ENCODE data around the gene FAR1. TPM values are rescaled to one million over a fixed set of nuclear protein-coding genes. Genes with fewer than 3 reads are reported as not detected.

Gene FAR1
- total RNA-seq, 1 donor from 2014 or later, result 51.3 TPM

DNA sequence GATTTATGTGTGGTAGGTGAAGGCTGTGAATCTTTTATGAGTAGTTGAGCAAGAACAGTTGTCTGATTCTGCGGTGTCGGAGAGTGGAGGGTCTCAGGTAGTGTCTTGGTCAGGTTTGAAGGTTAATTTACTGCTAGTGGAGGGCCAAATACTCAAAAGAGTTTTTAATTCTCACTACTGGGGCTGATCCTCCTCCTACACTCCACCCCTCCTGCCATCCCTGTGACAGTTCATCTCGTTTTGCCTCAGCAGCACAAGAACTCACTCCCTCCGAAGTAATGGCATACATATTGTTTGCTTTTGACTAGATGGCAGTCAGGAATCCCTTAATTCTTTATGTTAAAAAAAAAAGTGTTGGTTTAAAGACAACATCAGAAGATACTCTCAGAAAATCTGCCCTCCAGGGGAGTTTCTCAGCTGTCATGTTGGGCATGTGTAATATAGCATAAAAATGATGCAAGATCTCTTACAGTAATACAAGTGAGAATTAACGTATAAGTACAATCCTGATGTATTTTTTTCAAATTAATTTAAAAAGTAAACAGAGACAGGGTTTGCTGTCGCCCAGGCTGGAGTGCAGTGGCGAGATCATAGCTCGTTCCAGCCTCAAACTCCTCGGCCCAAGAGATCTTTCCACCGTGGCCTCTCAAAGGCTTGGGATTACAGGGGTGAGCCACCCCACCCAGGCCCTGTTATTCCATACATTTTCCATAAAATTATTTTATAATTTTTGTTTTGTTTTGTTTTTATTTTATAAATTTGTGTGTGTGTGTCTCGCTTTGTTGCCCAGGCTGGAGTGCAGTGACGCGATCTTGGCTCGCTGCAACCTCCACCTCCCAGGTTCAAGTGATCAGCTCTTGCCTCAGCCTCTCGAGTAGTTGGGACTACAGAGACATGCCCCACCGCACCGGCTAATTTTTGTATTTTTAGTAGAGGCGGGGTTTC, 1.3 kb downstream of the FAR1 start:
- no peak for DNase-seq (ENCODE audit: low read depth in 2 of 2)

DNA sequence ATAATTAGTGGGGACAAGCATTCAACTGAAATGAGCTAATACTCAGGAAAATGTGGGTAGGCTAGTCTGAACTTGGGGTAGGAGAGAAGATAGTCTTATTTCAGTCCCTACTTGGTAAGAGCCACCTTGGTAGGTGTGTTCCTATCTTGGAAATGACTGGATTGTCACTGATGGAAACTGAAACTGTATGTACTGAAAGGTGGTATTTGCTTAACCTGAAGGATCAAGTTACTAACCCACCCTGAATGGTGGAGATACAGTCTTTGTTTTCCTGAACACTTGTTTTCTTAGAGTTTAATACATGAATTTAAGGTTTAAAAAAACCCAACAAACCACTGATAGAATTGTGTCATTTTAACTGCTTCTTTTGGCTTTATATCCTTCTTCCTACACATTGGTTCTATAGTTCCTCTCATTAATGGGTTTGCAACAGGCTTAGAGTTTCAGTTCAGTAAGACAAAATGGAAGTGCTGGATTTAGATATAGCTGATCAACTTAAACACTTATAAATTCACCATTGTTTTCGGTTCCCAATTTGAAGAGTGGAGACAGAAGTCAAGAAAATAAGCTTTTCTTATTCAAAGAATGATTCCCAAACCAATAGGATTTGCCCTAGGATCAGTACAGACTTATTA, 4.2 kb downstream of the FAR1 start:
- DNase-seq (ENCODE audit: low read depth in 2 of 2), result no peak

DNA sequence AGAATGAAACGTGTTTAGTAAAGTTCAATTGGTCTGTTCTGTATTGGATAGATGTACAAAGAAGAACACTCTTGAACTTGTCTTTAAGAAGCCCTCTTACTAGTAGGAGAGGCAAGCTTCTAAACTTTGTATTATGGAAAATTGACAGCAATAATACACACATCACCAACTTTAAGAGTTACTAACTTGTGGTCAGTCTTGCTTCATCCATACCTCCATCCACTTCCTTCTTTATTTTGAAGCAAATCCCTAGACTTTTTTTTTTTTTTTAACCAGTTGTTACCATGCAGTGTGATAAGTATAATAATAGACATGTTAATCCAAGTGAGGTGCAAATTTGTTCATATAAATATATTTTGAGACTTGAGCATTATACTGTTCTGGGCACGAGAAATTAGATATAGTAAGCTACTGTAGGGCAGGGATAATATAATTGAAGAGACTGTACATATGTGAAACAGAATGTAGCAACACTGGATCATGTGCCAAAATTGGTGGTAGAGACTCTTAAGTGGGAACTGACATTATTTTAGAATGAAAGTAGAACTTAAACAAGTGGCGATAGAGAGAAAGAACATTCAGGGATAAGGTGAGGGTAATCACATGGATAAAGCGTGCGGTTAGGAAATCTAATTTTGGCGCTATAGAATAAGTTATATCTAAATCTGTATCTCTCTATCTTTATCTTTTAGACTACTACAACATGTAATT, 6.5 kb downstream of the FAR1 start:
- no peak for DNase-seq (ENCODE audit: low read depth in 2 of 2)

DNA sequence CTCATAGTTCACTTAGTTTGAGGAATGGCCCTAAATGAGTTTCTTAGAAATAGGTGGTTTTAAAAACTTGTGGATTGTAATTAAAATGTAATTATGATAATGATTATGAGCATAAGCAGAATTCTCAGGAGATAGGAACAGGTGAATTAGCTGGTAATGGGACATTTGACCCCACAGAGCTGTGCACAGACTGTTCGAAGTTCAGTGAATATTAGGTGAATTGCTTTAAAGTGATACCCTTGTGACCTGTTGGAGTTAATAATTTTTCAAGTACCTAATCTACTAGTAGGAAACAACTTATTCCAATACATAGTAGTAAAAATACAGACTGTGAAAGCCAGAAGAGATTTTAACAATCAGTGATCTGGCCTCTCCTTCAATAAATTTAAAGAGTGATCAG, 8.1 kb downstream of the FAR1 start:
- DNase-seq (ENCODE audit: low read depth in 2 of 2), result no peak

DNA sequence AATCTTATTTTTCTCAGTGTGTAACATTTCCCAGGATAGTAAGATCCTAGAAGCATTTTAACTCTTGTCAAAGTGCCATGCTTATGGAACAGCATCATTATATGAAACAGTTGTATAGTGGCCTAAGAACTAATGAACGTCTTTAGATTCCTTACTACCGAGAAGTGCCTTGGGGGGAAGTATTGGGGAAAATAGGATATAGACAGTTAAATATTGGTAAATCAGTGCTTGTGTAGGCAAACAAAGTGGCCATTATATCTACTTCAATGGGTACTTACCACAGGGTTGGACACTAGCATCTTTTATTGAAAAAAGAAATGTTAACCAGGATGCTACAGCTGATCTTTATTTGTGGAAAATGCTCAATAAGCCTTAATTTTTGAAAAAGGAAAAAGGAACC, 11.3 kb downstream of the FAR1 start:
- DNase-seq (ENCODE audit: low read depth in 2 of 2), result no peak

DNA sequence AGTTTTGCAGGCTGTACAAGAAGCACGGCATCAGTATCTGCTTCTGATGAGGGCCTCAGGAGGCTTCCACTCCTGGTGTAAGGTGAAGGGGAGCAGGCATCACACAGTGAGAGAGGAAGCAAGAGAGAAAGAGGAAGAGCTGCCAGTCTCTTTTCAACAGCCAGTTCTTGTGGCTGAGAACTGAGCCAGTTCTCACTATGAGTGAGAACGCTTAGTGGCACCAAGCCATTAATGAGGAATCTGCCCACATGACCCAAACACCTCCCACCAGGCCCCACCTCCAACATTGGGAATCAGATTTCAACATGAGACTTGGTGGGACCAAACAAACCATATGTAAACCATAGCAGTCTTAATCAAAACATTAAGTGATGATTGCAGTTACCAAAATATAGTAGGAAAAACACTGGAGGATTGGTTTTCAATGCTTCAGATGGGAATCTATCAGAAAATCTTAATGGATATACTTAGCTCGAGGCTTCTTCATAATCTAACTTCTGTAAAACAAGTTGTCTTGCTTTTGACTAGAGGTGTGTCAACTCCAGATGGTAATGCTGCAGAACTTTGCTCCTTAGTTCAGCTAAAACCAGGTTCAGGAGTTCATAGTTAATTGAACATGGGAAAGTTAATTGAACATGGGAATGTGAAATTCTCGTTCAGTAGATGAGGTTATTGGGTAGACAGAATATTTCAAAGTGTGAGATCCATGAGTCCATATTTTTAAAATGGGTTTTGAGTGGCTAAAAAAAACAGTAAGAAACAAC, 12.2 kb downstream of the FAR1 start:
- no peak for DNase-seq (ENCODE audit: low read depth in 2 of 2)

DNA sequence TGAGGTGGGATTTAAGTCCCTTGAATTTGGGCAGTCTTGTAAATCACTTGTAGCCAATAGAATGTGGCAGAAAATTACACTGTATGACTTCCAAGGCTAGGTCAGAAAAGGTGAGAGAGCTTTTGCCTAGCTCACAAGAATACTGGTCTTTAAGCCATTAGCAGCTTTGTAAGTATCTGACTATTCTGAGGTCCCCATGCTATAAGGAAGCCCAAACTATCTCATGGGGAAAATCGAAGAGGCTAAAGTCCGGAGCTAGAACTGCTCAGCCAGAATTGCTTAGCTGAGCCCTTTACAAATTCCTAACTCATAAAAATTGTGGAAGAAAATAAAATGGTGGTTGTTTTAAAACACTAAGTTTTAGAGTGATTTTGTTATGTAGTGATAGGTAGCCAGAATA, 13.0 kb downstream of the FAR1 start:
- no peak for DNase-seq (ENCODE audit: low read depth in 2 of 2)

DNA sequence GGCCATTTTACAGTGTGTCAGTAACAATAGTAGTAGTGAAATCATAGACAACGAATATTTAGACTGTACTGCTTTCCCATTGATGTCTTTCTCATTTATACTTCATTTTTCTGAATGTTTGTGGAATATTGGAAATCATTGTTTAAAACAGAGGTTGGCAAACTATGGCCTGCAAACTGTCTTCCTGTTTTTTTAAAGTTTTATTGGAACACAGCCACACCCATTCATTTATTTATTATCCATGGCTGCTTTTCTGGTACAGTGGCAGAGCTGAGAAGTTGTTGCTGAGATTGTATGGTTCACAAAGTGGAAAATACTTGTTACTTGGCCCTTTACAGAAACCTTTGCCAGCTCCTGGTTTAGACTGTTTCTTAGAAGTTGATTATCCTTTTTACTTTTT, 13.7 kb downstream of the FAR1 start:
- peak; percentile 21 to 43 for DNase-seq (ENCODE audit: low read depth in 2 of 2)

DNA sequence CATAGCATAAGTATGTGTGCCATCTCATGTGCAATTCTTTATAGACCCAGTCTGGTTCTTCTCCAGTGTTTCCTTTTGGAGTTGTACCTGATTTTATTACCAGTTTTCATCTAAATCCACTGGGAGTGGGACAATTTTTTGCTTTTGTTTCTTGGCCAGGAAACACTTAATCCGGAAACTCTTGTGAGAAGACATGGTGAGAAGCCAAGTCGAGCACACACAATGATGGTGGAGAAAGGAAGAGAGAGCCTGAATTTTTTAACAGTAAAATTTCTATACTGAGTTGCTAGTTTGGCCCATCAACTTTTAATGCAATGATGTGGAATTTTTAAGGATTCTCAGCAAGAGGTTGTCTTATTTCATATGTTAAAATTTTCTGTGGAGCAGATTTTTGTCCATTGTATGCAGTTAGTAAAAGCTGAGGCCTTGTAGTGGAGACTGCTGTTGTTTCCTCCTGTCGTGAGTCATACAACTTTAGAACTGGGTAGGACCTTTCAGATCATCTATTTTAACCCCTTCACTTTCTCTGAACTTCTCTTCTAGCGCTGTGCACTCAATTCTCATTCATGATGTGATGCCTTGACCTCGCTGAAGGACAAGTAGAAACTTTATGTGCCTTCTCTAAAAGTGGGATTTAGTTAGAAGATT, 17.1 kb downstream of the FAR1 start:
- peak in 1 of 2 donors; percentile 65 for DNase-seq (ENCODE audit: low read depth in 2 of 2)

DNA sequence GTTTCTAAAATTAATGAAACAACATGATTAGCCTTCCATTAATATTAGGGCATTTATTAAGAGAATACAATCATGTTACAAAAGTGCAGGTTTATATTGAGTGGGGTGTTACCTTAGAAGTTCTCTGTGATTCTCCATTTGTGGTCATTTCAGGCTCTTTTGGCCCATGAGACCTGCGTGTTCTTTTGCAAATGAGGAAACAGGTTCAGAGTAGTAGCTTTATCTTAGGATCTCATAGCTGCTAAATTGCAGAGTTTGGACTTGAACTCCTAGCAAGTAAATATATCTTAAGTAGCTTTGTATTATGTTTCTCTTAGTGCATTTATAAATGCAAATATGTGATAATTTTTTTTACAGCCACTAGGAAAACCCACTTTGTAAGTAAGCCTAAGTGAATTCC, 18.3 kb downstream of the FAR1 start:
- DNase-seq (ENCODE audit: low read depth in 2 of 2), result no peak

DNA sequence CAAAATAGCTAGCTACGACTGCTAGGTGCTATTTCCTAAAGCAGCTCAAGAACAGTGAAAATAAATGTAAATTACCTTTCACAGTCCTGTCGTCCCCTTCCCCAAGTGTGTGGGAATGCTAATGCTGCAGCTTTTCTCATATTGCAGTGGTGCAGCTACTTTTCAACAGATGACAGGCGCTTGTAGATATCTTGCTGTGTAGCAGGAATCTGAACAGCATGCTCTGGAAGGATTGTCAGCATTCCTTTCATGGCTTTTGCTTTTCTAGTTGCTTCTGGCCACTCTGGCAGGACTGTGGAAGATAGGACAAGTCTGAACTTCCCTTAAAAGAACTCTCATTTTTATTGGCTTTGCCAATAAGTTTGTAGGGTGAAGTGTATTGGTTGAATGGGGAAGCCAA, 18.8 kb downstream of the FAR1 start:
- DNase-seq (ENCODE audit: low read depth in 2 of 2), result no peak

DNA sequence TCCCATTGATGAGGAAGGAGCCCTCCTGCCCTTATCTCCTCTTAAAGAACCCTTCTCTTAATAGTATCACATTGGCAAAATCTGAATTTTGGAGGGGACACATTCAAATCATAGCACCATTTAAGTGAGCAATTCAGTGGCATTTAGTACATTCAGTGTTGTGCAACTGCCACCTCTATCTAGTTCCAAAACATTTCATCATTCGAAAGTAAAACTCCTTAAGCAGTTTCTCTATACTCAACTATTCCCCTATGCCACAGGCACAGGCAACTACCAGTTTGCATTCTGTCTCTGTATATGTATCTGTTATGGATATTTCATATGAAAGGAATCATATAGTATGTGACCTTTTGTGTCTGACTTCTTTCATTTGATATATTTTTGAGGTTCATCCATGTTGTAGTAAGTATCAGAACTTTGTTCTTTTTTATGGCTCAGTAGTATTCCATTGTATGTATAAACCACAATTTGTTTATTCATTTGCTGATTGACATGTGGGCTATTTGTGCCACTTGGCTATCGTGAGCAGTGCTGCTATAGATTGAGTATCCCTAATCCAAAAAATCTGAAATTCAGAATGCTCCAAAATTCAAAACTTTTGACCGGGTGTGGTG, 22.9 kb downstream of the FAR1 start:
- no peak for DNase-seq (ENCODE audit: low read depth in 2 of 2)

DNA sequence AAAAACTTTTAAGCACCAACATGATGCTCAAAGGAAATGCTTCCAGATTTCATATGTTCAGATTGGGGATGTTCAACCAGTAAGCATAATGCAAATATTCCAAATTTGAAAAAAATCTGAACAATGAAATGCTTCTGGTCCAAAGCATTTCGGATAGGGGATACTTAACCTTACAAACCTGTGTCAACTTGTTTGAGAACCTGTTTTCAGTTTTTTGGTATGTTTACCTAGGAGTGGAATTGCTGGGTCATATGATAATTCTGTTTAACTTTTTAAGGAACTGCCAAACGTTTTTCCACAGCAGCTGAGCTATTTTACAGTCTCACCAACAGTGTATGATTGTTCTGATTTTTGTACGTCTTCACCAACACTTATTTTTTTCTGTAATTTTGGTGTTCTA, 23.7 kb downstream of the FAR1 start:
- no peak for DNase-seq (ENCODE audit: low read depth in 2 of 2)

DNA sequence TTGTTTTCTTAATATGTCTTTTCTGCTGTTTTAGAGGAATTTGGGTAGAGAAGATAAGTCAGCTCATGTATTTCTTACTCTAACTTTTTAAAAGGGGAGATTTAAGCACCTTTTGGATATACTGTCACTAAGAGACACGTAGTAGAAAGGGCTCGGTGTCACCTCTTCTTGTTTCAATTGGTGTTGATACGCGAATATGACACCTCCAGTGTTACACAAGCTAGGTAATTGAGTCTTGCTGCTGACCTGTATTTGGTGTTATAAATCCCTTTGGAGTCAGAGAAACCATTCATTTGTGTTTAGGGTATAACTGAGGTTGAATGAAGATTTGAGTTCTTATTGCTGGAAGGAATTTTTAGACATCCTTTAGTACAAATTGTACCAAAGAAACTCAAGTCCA, 25.6 kb downstream of the FAR1 start:
- DNase-seq (ENCODE audit: low read depth in 2 of 2), result no peak

DNA sequence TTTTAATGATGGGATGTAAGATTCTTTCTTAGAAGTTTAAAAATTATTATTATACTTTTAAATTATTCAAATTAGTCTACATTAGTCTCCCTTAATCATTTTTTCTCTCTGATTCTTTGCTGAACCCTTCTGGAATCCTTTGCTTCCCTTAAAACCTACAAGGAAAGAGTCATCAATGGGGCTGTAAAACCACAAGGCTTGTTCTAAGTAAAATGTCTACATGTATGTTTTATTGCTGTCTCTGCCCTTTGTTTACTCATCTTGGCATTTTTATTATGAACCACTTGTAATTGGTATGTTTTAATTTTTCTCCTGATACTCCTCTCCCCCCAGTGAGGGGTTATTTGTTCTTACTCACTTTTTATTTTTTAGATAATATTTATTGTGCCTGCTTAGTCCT, 27.4 kb downstream of the FAR1 start:
- DNase-seq (ENCODE audit: low read depth in 2 of 2), result no peak

DNA sequence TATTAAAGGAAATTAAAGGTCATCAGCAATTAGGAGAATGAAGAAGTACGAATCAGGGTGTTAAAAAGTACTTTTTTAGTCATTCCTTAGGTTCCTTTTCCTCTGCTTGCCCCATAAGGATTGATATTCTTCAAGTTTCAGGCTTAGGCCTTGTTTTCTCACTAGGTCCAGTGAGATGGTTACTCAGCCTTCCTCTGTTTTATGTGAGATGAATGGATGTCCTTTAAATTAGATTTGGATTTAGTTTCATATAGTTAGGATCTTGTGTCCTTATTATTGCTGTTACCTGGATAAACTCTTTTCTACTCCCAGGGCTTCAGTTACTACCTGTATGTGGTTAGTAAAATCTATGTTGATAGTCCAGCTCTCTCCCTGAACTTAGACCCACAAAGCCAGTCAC, 29.2 kb downstream of the FAR1 start:
- no peak for DNase-seq (ENCODE audit: low read depth in 2 of 2)

DNA sequence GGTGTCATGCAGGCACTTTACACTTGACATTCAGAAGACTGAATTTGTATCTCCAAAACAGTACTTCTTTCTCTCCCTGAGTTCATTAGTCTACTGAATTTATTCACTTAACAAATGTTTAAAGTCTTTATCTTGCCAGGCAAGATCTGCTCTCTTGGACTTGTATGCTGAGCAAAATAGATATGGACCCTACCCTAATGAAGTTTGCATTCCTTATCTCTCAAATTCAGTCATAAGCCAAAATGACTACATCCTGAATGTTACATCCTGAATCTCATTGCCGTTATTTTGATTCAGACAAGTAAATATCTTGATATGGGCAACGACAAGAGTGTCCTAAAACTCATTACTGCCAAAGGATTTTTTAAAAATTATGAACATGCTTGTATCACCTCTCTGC, 29.7 kb downstream of the FAR1 start:
- no peak for DNase-seq (ENCODE audit: low read depth in 2 of 2)

DNA sequence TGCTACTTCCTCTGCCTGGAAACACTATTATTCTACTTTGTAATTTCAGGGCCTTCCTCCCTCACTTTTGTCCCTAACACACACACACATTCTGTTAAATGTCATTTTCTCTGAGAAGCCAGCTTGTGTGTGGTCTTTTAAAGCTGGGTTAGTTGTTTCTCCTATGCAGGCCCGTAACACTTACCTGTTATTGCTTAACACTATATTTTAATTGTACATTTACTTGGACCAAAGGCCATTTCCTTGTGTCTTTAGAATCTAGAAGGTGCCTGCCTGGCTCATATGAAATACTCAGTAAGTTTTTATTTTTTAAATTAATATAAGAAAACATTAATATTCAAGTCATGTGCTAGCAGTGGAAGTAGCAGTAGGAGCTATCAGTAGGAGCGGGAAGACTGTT, 30.6 kb downstream of the FAR1 start:
- DNase-seq (ENCODE audit: low read depth in 2 of 2), result no peak

DNA sequence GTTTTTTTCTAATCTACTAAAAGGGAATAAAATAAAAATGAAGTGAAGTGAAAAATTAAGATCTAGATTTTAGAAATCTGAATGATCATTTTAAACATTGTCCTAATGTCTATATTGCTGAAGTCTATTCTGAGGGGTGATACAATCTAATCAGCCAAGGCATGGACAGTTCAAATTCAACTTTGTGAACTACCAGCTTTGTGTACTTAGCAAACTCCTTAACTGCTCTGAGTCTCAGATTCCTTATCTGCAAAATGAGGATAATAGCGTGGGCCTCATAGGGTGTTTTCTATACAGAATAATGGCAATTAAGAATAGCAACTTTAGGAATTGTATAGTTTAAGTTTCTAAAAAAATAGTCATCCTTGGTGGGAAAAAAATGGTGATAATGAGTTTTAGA, 31.4 kb downstream of the FAR1 start:
- no peak for DNase-seq (ENCODE audit: low read depth in 2 of 2)

DNA sequence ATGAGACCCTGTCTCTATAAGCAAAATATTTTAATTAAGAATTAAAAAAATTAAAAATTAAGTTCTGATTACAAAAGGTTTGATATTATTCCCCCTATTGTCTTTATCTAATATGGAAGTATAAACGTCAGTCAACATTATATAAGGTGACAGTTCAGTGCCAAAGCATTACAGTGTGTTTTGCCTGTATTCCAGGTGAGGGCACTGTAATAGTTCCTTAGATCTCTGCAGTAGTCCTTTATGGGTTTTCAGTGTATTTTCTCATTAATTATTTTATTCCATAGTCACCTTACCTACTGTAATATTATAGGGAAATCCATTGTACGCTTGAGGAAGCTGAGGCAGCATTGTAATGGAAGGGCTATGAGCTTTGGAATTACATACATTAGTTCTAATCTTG, 33.0 kb downstream of the FAR1 start:
- peak in 1 of 2 donors; percentile 13 for DNase-seq (ENCODE audit: low read depth in 2 of 2)

DNA sequence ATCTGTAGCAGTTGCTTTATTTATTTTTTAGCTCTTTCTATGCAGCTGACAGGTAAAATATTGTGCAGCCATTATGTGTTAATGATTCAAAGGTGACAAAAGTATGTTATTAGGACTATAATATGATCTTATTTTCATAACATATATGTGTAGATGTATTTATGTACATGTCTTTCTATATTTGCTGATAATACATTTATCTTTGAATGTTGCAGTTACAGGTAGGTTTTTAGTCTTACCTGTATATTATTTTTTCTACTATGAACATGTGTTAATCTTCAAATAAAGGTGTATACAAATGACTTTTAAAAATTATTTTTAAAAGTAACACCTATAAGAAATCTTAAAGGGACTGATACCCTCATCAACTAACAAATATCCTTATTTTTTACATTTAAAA, 33.6 kb downstream of the FAR1 start:
- no peak for DNase-seq (ENCODE audit: low read depth in 2 of 2)

Measured in dermis microvascular lymphatic vessel endothelial cell (primary cell).